Cardiac septum (tissue), 1 donor: ENCODE results near the gene MAPK12. TPM values are rescaled to one million over a fixed set of nuclear protein-coding genes. Genes with fewer than 3 reads are reported as not detected.
A peak's percentile ranks its signal among the peaks of the same experiment; 100 is the strongest.
"Not testable (repeated sequence)": the region's sequence is repeated elsewhere in the genome, so short reads cannot be mapped to it uniquely, and the experiment has no call there.

Experiments
- DNase-seq: peaks from one replicate; pipeline ENCODE4 v3.0.0-alpha.2; 2020; ENCODE audit warnings: low spot score
- intact Hi-C: fragments of 100-400 bp; cut with DNase I; formaldehyde crosslinking; loops from one replicate; pipeline ENCODE4 v1.14.0; 2022
- total RNA-seq: library from RNA; stranded (reverse); fragmentation: NEBNext Ultra II Directional; extraction: Animal tissue kit (Norgen Biotek cat#: 25700); gene quantifications from one replicate; pipeline ENCODE4 v1.2.1, GENCODE V29; 2021
- donor health status: DM: no; HTN: no; CAD: no.

The MAPK12 gene
- total RNA-seq, 1 donor from 2014 or later, result 32.5 TPM

DNA sequence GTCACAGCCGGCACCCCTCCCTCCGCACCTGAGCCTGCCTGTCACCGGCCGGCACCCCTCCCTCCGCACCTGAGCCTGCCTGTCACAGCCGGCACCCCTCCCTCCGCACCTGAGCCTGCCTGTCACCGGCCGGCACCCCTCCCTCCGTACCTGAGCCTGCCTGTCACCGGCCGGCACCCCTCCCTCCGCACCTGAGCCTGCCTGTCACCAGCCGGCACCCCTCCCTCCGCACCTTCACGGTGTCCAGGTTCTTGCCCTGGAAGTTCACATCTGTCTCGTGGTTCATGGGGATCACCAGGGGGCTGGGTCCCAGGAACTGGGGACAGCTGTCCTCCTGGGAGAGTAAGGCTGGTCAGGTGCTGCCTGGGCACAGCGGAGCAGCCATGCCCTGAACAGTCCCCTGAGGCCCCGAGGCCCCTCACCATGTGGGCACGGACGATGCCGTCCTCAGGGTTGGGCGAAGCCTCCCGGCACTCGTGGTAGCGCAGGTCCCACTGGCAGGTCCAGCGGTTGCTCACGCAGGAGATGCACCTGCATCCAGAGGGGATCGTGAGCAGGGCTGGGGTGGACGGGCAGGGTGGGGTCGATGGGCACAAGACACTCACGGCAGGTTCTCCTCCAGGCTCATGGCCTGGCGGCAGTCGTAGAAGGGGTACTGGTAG is 24.2 kb upstream of the MAPK12 start:
- DNase-seq, result no peak
- intact Hi-C loops, result no loop called here

DNA sequence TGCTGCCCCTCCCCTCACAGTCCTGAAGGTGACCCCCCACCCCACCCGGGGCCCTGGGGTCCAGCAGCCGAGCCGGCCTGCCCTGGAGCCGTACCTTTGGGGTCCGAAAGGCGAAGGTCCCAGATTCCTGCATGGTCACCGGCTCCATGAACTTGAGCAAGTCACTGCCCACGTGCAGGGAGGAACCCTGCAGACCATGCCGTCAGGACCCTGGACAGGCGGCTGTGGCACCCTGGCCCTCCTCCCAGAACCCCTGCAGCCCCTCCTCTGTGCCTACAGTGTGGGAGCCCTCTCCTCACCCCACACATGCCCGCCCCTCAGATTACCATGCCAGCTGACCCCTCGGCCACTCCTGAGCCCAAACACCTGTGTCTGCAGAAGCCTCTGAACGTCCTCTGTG is 23.0 kb upstream of the MAPK12 start:
- no peak for DNase-seq
- intact Hi-C loops, result no loop called here

DNA sequence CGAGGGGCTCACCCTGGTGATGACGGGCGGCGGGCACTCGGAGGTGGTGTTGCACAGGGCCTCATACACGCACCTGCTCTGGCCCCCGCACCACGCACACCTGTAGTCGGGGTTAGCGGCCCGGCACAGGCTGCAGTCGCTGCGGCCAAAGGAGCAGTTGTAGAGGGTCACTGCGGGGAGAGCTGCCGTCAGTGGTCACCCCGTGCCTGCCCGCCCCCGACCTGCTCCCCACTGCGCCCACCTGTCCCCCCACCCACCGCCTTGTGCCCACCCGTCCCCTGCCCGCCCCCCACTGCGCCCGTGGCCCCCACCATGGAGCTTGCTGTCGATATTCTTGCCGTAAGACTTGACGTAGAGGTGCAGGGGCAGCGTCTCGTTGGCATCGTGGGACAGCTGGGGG is 22.3 kb upstream of the MAPK12 start:
- intact Hi-C loops, result no loop called here
- no peak for DNase-seq

DNA sequence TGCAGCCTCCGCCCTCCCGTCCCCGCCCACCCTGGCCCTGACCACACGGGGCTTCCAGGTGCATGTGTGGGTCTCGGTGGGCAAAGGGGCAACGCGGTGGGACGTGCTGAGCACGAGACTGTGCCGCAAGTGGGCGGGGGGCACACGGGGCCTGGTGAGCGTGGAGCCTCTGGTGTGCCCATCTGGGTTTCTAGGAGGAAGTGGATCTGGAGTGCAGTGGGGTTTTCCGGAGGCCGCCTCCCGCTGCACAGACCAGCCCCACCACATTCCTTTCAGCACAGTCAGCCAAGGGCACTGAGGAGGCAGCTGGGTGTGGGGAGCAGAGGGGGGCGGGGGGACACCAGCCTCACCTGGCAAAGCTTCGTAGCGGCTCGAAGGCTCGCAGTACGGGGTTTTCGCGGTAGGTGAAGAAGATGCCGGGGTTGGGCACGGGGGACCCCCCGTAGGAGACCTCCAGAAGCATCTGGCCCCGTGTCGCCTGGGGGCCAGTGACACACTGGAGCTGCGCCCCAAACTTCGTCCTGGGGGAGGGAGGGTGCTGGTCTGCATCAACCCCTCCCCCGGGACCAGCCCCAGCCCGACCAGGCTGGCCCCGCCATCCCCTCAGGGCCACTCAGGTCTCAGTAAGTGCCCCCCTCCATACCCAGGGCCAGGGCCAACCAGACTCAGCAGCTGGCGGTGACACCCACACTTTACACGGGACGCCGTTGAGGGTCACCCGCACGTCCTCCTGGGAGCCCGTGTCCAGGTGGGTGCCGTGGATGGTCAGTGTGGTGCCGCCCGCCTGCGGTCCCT is 21.1 kb upstream of the MAPK12 start:
- DNase-seq, result no peak
- intact Hi-C loops, result no loop called here

DNA sequence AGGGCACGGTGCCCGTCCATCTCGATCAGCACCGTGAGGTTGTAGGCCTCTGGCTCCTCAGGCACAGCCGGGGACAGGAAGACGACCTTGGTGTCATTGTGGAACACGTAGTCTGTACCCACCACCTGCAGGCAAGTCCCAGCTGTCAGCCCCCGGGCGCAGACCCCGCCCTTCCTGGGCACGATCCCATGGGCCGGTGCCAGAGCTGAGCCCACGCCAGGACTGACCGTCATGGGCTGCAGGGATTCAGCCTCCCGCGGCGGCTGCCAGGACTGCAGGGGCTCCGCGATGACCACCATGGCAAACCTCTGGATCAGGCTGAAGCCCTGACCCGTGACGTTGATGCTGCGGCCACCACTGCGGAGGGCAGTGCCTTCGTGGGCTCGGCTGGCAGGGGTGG is 20.5 kb upstream of the MAPK12 start:
- intact Hi-C loops, result no loop called here
- no peak for DNase-seq

DNA sequence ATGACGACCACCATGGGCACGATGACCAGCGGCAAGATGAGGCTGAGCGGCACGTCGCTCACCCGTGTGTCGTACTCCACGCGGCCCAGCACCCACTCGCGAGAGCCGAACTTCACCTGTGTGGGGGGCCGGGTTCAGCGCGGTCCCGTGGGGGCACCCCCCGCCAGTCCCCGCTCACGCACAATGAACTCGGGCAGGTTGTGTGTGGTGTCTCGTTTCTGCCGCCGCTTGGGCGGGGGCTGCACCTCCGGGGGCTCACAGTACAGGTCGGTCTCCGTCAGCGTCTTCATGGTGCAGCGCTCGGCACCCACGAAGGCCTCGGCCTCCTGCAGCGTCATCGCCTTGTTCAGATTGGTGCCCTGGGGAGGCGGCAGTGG is 19.9 kb upstream of the MAPK12 start:
- intact Hi-C loops, result no loop called here
- DNase-seq, result no peak

DNA sequence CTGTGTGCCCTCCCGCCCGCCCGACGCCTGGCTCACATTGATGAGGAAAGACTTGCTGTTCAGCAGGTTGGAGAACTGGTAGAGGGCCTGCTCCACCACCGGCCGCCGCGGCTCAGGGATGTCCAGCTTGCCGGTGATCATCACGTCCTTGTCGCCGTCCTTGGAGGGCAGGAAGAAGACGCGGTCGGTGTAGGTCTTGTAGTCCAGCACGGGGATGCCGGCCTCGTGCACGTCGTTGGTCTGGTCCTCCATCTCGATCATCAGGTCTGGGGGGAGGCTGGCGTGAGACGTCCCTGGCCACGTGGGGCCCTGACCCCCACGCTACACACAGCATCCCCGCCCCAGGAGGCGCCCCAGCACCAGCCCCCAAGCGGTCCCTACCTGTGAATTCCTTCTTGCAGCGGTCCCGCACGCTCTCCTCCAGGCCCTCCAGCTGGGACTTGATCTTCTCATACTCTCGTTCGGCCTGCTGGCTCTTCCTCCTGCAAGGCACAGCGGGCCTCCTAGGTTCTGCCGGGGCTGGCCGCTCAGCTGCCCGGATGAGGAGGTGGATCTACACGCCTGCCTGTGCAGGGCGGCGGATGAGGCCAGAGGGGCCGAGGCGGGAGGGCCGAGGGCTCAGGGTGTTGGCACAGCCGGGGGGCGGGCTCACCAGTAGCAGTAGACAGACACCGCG is 19.4 kb upstream of the MAPK12 start:
- no peak for DNase-seq

DNA sequence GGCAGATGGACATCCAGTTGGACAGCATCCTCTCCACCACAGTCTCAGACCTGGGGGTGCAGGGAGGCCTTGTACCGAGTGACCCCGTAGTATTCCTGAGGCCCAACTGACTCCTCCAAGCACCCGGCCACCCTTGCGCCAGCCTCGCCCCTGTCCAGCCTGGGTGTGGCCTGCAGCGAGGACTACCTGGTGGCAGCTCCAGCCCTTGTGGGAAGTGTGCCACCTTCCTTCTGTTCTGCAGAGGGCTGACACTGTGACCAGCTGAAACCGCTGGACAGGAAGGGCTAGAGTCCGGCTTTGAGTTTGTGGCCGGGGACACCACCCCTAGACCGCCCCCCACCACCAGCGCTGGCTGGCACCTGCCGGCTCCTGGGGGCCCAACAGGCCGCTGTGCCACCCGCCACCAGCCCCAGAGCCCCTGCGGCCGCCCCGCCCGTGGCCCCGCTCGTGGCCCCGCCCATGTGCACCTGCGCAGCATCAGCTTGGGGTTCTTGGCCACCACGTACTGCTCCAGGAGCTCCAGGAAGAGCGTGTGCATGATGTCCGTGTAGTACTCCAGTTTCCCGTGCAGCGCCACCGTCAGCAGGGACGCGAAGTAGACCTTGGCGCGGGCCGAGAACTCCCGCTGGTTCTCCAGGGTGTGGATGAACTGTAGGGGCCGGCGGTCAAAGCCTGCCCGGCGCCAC is 18.7 kb upstream of the MAPK12 start:
- intact Hi-C loops, result no loop called here
- DNase-seq, result no peak

More for the DNA sequence above, 19.4 kb upstream of the MAPK12 start:
- intact Hi-C loops, result no loop called here

DNA sequence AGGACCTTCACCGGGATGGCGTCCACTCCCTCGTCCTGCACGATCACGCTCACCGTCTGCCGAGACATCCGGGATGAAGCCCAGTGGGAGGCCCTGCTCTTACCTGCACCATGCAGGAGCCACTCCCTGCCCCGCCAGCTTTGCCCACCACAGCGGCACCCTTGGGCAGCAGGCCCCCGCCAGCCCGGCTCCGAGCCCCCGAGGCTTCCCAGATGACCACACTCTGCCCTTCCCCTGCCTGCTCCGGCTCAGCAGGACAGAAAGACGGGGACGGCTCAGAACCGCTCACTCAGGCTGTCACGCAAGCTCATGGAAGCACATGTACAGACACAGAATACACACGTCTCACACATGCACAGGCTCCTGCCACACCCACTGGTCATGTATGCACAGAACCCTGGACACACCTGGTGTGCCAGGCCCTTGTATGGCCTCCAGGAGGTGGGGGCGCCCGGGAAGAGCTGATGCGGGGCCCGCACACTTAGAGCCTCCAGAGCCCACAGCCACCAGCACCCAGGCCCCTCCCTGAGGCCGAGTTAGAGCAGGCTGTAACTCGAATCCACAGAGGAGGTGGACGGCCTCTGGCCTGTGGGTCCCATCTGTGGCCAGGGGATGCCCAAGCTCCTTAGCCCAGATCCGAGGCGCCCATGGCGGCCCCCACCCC is 17.6 kb upstream of the MAPK12 start:
- intact Hi-C loops, result no loop called here
- DNase-seq, result no peak

DNA sequence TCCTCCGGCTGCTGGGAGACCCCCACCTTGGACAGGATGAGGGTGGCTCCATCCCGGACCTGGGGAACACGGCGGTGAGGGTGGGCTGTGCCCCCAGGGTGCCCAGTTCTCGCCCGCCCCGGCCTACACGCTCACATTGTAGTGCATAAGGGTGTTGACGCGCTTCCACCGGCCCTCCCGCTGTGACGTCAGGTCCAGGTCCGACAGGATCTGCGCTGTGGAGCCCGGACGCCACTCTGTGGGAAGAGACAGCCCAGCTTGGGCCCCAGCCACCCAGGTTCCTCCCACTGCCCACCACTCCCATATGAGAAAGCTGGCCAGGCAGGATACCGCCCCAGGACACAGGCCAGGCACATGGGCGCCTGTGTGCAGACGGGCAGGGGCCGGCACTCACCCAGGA is 17.0 kb upstream of the MAPK12 start:
- intact Hi-C loops, result no loop called here

DNA sequence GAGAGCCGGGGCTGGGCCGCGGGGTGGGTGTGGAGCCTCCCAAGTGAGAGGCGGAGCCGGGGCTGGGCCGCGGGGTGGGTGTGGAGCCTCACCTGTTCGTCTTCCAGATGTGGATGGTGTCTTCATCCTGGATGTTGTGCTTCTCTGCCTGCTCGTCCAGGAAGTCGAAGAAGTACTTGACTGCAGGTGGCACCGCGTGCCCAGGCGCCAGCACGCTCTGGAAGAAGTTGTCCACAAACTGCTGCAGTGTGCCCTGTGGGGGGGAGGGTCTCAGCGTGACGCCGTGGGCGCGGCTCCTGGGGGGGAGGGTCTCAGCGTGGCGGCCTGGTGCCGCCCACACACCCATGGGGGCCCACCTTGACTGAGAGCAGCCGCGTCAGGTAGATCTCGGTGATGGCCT is 16.3 kb upstream of the MAPK12 start:
- DNase-seq, result no peak
- intact Hi-C loops, result no loop called here

More for the DNA sequence above, 17.0 kb upstream of the MAPK12 start:
- DNase-seq, result no peak

DNA sequence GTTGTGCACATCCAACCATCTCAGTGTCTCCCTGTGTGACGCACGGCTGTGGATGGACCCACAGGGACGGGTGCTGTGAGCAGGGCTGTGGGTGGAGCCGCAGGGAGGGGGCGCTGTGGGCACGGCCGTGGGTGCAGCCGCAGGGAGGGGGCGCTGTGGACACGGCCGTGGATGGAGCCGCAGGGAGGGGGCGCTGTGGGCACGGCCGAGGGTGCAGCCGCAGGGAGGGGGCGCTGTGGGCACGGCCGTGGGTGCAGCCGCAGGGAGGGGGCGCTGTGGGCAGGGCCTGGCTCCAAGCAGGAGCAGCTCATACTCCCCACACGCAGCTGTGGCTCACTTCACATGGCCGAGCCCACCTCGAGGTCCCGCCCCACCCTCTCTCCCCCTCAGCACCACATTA is 14.7 kb upstream of the MAPK12 start:
- peak; percentile 87 for DNase-seq
- intact Hi-C loops, result loop anchor here (1.0 kb wide), 2 partner anchors 51 to 66 kb away; partner anchors contain the start of gene DENND6B

DNA sequence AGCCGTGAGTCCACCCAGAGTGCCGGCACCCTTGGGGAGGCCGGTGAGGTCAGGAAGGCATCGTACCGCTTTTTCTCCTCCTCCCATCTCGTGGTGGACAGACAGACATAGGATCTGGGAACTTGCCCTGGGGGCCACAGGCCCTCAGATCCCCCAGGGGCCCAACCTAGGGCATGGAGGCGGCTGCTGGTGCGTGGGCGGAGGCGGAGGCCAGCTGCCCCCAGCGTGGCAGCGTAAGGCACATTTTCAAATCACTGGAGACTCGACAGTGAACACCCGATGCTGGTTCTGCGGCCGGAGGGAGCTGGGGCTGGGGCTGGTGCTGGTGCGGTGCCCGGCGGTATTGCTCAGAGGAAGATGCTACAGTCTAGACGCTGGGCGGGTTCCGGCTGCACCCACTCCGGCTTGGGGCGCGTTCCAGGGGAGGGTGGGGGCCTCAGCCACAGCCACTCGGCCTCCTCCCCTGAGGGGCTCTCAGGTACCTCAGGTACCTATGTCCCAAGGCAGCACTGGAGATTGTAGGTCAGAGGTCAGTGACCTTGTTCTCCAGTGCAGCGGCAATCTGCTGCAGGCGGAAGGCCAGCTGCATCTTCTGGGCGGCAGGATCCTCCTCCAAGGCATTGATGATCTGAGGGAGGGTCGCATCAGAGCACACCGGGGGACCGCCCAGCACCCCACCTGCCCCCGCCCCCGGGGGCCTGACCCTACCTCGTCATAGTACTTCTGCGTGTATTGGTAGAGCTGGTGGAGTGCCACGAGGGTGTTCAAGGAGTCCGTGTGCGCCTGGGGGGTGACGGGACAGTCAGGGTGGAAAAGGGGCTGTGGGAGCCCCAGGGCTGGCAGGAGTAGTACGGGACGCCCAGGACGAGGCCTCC is 13.9 kb upstream of the MAPK12 start:
- DNase-seq, result no peak
- intact Hi-C loops, result loop anchor here (1.0 kb wide), 2 partner anchors 52 to 67 kb away; partner anchors contain the start of gene DENND6B

DNA sequence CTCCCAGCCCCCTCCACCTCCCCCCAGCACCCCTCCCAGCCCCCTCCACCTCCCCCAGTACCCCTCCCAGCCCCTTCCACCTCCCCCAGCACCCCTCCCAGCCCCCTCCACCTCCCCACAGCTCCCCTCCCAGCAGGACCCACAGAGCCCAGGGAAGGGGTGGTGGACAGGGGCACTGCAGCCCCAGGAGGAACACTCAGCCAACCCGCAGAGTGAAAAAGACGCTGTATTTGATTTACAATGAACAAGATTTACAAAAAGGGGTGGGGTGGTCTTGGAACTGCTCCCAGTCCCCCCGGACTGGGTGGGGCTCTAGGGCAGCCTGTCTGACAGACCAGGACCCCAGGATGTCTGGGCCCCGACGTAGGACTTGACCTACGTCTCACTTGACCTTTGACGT is 13.3 kb upstream of the MAPK12 start:
- no peak for DNase-seq
- intact Hi-C loops, result loop anchor here (5.0 kb wide), 1 partner anchor 33 kb away; the partner anchor contains the start of gene PLXNB2

DNA sequence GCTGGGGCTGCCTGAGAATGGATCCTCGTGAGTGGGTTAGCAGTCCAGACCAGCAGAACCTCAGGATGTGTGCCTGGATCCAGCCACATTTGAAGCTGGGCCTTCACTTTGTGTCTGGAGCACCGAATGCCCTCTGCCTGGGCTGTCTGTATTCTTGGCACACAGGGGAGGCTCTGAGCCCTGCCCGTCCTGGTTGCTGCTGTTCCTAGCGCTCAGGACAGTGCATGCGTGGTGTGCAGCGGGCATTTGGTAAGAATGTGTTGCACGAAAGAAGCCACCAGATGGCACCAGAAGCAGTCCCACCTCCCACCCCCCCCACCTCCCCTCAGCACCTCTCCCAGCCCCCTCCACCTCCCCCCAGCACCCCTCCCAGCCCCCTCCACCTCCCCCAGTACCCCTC is 12.8 kb upstream of the MAPK12 start:
- no peak for DNase-seq
- intact Hi-C loops, result loop anchor here (5.0 kb wide), 1 partner anchor 33 kb away; the partner anchor contains the start of gene PLXNB2

DNA sequence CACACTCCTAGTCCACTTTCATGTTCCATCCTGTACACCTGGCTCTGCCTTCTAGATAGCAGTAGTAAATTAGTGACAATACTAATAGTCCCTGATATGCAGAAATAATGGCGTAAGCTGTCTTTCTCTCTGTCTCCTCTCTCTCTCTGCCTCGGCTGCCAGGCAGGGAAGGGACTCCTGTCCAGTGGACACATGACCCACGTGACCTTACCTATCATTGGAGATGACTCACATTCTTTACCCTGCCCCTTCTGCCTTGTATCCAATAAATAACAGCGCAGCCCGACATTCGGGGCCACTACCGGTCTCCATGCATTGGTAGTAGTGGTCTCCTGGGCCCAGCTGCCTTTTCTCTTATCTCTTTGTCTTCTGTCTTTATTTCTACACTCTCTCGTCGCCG is 12.3 kb upstream of the MAPK12 start:
- not testable (repeated sequence) for DNase-seq
- intact Hi-C loops, result loop anchor here (5.0 kb wide), 1 partner anchor 34 kb away; the partner anchor contains the start of gene PLXNB2

DNA sequence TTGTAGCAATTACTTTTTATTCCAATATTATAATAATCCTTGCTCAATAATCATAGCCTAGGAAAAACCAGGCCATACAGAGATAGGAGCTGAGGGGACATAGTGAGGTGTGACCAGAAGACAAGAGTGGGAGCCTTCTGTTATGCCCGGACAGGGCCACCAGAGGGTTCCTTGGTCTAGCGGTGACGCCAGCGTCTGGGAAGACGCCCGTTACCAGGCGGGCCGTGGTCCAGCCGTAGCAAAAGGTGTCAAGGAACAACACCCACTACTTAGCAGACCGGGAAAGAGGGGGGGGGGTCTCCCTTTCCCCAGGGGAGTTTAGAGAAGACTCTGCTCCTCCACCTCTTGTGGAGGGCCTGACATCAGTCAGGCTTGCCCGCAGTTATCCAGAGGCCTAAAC is 11.9 kb upstream of the MAPK12 start:
- intact Hi-C loops, result loop anchor here (5.0 kb wide), 1 partner anchor 34 kb away; the partner anchor contains the start of gene PLXNB2
- DNase-seq, result not testable (repeated sequence)
